Esophagus squamous epithelium (tissue), 5 donors: ENCODE results near the gene SERPINB7. TPM values are rescaled to one million over a fixed set of nuclear protein-coding genes. Genes with fewer than 3 reads are reported as not detected.

ENCODE experiments used
- DNase-seq: peaks from one replicate; lab custom pipeline; 2025; lab: John Stamatoyannopoulos, UW
- H3K27ac ChIP-seq, 4 donors: fragments of 200-600 bp; sonication (generic); one replicate each; pipeline ENCODE4 v1.5.1; 2016 to 2019; ENCODE audit warnings: mild to moderate bottlenecking in 1 of 4
- H3K27me3 ChIP-seq, 4 donors: fragments of 200-600 bp; sonication (generic); 1 replicate in 3 of 4; 2 replicates in 1 of 4; pipeline versions ENCODE4 v1.5.1 to v1.6.0; 2017 to 2021; ENCODE audit warnings: antibody characterized with exemption in 1 of 4
- H3K36me3 ChIP-seq, 3 donors: fragments of 200-600 bp; sonication (generic); one replicate each; pipeline ENCODE4 v1.5.1; 2016 to 2019
- H3K4me1 ChIP-seq, 3 donors: fragments of 200-600 bp; sonication (generic); one replicate each; pipeline ENCODE4 v1.5.1; 2017 to 2019
- H3K4me3 ChIP-seq, 4 donors: fragments of 200-600 bp; sonication (generic); 1 replicate in 3 of 4; 2 replicates in 1 of 4; pipeline ENCODE4 v1.5.1; 2016 to 2019; ENCODE audit warnings: mild to moderate bottlenecking in 2 of 4, moderate library complexity in 1 of 4
- H3K9me3 ChIP-seq, 3 donors: fragments of 200-600 bp; sonication (generic); one replicate each; pipeline ENCODE4 v1.5.1; 2016 to 2019
- CTCF ChIP-seq, 6 experiments: fragments of 450-650 bp in 4 of 6; fragments of 200-600 bp in 2 of 6; sonication (generic) in 2 of 6; IDR thresholded peaks; one replicate each; pipeline ENCODE4 v1.5.1; 2016 to 2019; ENCODE audit warnings: antibody characterized with exemption in 6 of 6, mild to moderate bottlenecking in 4 of 6, moderate library complexity in 4 of 6
- POLR2A ChIP-seq, 4 donors: fragments of 450-650 bp; IDR thresholded peaks; one replicate each; pipeline ENCODE4 v1.6.1; 2017; ENCODE audit warnings: antibody characterized with exemption in 4 of 4, mild to moderate bottlenecking in 4 of 4, moderate library complexity in 3 of 4
- WGBS, 2 donors: methylation state at CpG; one replicate each; pipeline ENCODE4 v1.1.5; 2018; 5-methylcytosine and 5-hydroxymethylcytosine counted together
- intact Hi-C: fragments of 100-400 bp; cut with DNase I; formaldehyde crosslinking; loops from one replicate; pipeline ENCODE4 v1.15.0; 2022
- total RNA-seq, 4 donors: library from RNA; depleted of rRNA; stranded (reverse); fragments of >200 nt; gene quantifications; one replicate each; pipeline ENCODE4 v1.1.0, GENCODE V29; 2016
- donor health status: DM: yes; HTN: yes; CAD: no.

The SERPINB7 gene
- total RNA-seq, 4 donors from 2014 or later = 0.21 to 1.6 (median 1.1) TPM; not detected in 1

DNA sequence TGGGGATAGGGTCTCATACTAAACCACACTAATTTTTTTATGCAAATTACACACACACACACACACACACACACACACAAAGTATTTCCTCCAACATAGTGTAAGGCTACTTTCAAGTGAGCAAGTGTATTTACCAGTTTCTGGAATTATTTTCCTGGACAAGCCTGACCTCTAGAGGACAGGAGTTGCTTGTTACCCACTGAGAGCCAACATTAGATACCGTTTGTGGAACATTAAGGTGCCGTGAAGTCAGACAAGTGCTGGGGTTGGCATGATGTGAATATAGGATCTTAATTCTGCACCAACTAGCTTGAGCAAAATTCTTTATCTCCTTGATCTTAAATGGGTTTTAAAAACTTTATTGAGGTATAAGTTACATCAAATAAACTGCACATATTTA lies 72.9 kb downstream of the SERPINB7 start:
- intact Hi-C loops = loop anchor here (10.0 kb wide), 1 partner anchor 323 kb away; no protein-coding TSS in a partner anchor
- H3K4me1 ChIP-seq = peaks cover 0 to 15% (median 0%) of the 10 kb centered on the region in 3 donors
- DNase-seq = no peak
- TF ChIP-seq CTCF (IDR thresholded peaks at IDR 0.05) = peak in 5 of 6 experiments; percentile 45 to 77 (median 60)
- TF ChIP-seq POLR2A (IDR thresholded peaks at IDR 0.05) = no peak
- no peaks in the 10 kb centered on the region for H3K27me3 ChIP-seq
- H3K36me3 ChIP-seq = no peaks in the 10 kb centered on the region
- no peak overlapping the region for H3K27ac ChIP-seq
- H3K9me3 ChIP-seq = no peaks in the 10 kb centered on the region
- WGBS, 2 donors = 0 to 6% methylated on average over 2 of the region's 2 CpGs
- H3K4me3 ChIP-seq = no peak overlapping the region

DNA sequence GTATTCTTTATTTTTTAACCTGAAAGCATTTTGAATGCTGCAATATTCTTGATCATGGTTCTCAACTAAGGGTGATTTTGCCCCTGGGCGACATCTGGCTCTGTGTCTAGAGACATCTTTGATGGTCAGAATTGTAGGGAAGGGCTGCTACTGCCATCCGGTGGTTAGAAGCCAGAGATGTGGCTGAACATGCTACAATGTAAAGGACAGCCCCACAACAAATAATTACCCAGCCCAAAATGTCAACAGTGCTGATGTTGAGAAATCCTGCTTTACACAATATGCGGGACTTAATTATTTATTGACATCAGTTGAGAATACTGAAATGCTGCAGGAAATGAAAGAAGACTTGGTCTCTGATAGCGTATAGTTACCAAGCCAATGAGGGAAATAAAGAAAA lies 74.8 kb downstream of the SERPINB7 start:
- H3K4me1 ChIP-seq = peaks cover 0 to 15% (median 0%) of the 10 kb centered on the region in 3 donors
- no peaks in the 10 kb centered on the region for H3K27me3 ChIP-seq
- WGBS, 2 donors = 35 to 37% methylated on average over 4 of the region's 4 CpGs
- intact Hi-C loops = loop anchor here (10.0 kb wide), 1 partner anchor 85 kb away; no protein-coding TSS in a partner anchor
- H3K4me3 ChIP-seq = no peak overlapping the region
- H3K27ac ChIP-seq = no peak overlapping the region
- DNase-seq = no peak
- TF ChIP-seq CTCF (IDR thresholded peaks at IDR 0.05) (peak in 3 of 6 experiments; percentile 28 to 59 (median 37)), POLR2A (IDR thresholded peaks at IDR 0.05) (no peak)
- H3K36me3 ChIP-seq = no peaks in the 10 kb centered on the region
- no peaks in the 10 kb centered on the region for H3K9me3 ChIP-seq

DNA sequence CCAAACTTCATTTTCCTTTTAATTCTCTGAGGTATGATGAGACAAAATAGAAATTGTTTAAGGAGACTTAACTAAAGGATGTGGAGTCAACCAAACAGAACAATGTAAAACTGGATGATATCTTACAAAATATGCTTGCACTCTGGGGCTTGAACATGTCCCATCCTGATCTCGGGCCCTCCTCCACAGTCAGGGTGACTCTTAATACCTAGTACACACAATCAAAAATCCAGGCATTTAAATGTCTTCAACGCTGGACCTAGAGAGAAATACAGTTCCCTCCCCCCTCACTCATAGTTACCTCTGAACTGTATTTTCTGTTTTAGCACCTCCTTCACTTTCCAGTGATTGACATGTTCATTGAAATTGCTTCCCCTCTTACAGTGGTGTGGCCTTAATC lies 75.4 kb downstream of the SERPINB7 start:
- Histone ChIP-seq H3K4me1 (peaks cover 0 to 15% (median 0%) of the 10 kb centered on the region in 3 donors), H3K27ac (peak overlapping the region in 1 of 4 donors; percentile 1), H3K9me3 (no peaks in the 10 kb centered on the region), H3K27me3 (no peaks in the 10 kb centered on the region), H3K36me3 (no peaks in the 10 kb centered on the region), H3K4me3 (no peak overlapping the region)
- 44 to 50% methylated on average over 2 of the region's 2 CpGs for WGBS, 2 donors
- TF ChIP-seq POLR2A (IDR thresholded peaks at IDR 0.05) = no peak
- no peak for TF ChIP-seq CTCF (IDR thresholded peaks at IDR 0.05)
- intact Hi-C loops = loop anchor here (10.0 kb wide), 1 partner anchor 84 kb away; no protein-coding TSS in a partner anchor
- no peak for DNase-seq

Other genes with a start within 250 kb of the SERPINB7 start
- 10 to 100 TPM in 1 of 4 donors, 1 to 10 TPM in 1, under 1 TPM in 1, not detected in 1; 0.76 to 13.2 (median 1.5) TPM for gene SERPINB12, start 233.0 kb upstream of the SERPINB7 start, total RNA-seq
- 100 to 1,000 TPM; 168 to 354 (median 201) TPM for gene SERPINB13, start 188.1 kb upstream of the SERPINB7 start, total RNA-seq
- 100 to 1,000 TPM in 3 of 4 donors, 10 to 100 TPM in 1; 24.4 to 543 (median 216) TPM for gene SERPINB4, start 131.2 kb upstream of the SERPINB7 start, total RNA-seq
- 1,000 to 10,000 TPM in 1 of 4 donors, 100 to 1,000 TPM in 3; 349 to 1,684 (median 789) TPM for gene SERPINB3, start 113.5 kb upstream of the SERPINB7 start, total RNA-seq
- 10 to 100 TPM in 3 of 4 donors, 1 to 10 TPM in 1; 2.1 to 85.9 (median 13.7) TPM for gene SERPINB11, start 72.5 kb upstream of the SERPINB7 start, total RNA-seq
- 100 to 1,000 TPM; 138 to 309 (median 189) TPM for gene SERPINB2, start 112.3 kb downstream of the SERPINB7 start, total RNA-seq
- gene SERPINB10, start 132.5 kb downstream of the SERPINB7 start, total RNA-seq = 1 to 10 TPM in 2 of 4 donors, under 1 TPM in 1, not detected in 1; 0.26 to 8.4 (median 1.4) TPM
- gene HMSD, start 173.9 kb downstream of the SERPINB7 start, total RNA-seq = under 1 TPM in 2 of 4 donors, not detected in 2; 0.18 to 0.19 TPM
- 10 to 100 TPM; 17.7 to 43.2 (median 34.2) TPM for gene SERPINB8, start 194.7 kb downstream of the SERPINB7 start, total RNA-seq